H1 (cell line): ENCODE results near the gene GINS2.

Experiments used
- CHD1 ChIP-seq: IDR thresholded peaks from 2 replicates; pipeline ENCODE4 v1.6.1; 2012; ENCODE audit warnings: low read depth, low read length, improper control_type of control experiment
- CHD2 ChIP-seq: IDR thresholded peaks from 2 replicates; pipeline ENCODE4 v1.6.1; 2012; ENCODE audit warnings: low read length, improper control_type of control experiment
- EP300 ChIP-seq, 2 experiments: IDR thresholded peaks; 1 replicate in 1 of 2; 2 replicates in 1 of 2; pipeline ENCODE4 v1.6.1; 2011 to 2012; ENCODE audit warnings: low read depth in 2 of 2, low read length in 2 of 2, mild to moderate bottlenecking in 2 of 2, borderline replicate concordance in 1 of 2, inconsistent platforms in 1 of 2, moderate library complexity in 1 of 2
- EZH2 ChIP-seq: fragments of 200-600 bp; sonication (generic); IDR thresholded peaks from 2 replicates; pipeline ENCODE4 v1.7.1; 2012; ENCODE audit warnings: low read depth, mild to moderate bottlenecking, moderate library complexity, low read length, inconsistent platforms; ENCODE audit not compliant: severe bottlenecking
- JUN ChIP-seq: IDR thresholded peaks from 2 replicates; pipeline ENCODE4 v1.6.1; 2011; ENCODE audit warnings: low read depth, mild to moderate bottlenecking, improper control_type of control experiment, low read length
- MAFK ChIP-seq: IDR thresholded peaks from 2 replicates; pipeline ENCODE4 v1.6.1; 2012; ENCODE audit warnings: low read depth, mild to moderate bottlenecking, improper control_type of control experiment, low read length
- POLR2A ChIP-seq, 2 experiments: IDR thresholded peaks; 1 replicate in 1 of 2; 2 replicates in 1 of 2; pipeline ENCODE4 v1.6.1; 2011; ENCODE audit warnings: low read depth in 2 of 2, low read length in 2 of 2, mild to moderate bottlenecking in 2 of 2; ENCODE audit errors: control extremely low read depth in 1 of 2
- SP2 ChIP-seq: IDR thresholded peaks from 2 replicates; pipeline ENCODE4 v1.6.1; 2012; ENCODE audit warnings: mild to moderate bottlenecking, low read length, inconsistent platforms
- TAF1 ChIP-seq: IDR thresholded peaks from 2 replicates; pipeline ENCODE4 v1.6.1; 2011; ENCODE audit warnings: mild to moderate bottlenecking, low read depth, low read length
- TF ChIP-seq, protein P1 (sequence below), 3 experiments: IDR thresholded peaks; 1 replicate in 2 of 3; 2 replicates in 1 of 3; pipeline versions ENCODE4 v1.5.1 to v1.6.1; 2011; ENCODE audit warnings: low read length in 3 of 3, mild to moderate bottlenecking in 3 of 3, inconsistent platforms in 2 of 3, low read depth in 1 of 3, moderate library complexity in 1 of 3; ENCODE audit not compliant: insufficient read depth in 1 of 3; ENCODE audit errors: control extremely low read depth in 1 of 3

DNA sequence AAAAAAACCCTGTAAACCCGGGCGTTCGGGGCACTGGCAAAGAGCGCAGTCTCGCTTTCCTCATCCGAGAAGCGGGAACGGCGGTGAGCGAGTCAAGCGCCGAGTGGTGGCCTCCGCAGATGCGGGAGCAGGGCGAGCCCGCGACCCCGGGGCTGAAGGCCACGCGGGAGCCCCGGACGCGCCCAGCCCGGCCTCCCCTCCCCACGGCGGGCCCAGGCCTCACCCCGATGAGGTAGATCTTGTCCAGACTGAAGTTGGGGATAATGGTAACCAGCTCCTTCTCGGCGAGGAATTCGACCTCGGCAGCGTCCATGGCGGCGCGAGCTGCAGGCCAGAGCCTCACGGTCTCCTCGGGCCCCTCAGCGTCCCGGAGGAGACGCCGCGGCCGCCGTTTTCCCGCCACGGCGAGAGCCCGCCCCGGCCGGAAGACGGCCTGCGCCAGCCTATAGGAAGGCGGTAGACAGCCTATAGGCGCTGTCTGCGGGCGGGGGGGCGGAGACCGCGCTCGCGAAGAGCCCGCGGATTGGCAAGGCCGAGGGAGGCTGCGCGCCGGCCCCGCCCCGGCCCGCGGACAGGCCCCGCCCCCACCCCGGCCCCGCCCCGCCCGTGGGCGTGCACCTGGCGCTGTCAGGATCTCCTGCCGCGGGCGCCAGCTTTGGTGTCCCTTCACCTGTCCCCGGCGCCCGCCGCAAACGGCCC lies at the start of gene GINS2:
- TF ChIP-seq SP2, result peak; percentile 16; the same call in 1 of the 2 replicates
- TF ChIP-seq, protein P1, sequence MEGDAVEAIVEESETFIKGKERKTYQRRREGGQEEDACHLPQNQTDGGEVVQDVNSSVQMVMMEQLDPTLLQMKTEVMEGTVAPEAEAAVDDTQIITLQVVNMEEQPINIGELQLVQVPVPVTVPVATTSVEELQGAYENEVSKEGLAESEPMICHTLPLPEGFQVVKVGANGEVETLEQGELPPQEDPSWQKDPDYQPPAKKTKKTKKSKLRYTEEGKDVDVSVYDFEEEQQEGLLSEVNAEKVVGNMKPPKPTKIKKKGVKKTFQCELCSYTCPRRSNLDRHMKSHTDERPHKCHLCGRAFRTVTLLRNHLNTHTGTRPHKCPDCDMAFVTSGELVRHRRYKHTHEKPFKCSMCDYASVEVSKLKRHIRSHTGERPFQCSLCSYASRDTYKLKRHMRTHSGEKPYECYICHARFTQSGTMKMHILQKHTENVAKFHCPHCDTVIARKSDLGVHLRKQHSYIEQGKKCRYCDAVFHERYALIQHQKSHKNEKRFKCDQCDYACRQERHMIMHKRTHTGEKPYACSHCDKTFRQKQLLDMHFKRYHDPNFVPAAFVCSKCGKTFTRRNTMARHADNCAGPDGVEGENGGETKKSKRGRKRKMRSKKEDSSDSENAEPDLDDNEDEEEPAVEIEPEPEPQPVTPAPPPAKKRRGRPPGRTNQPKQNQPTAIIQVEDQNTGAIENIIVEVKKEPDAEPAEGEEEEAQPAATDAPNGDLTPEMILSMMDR (IDR thresholded peaks at IDR 0.05; ENCODE audit: control extremely low read depth in 1 of 3, insufficient read depth in 1 of 3, low read depth in 1 of 3, low read length in 3 of 3), result no peak
- no peak for TF ChIP-seq CHD2
- no peak for TF ChIP-seq EP300 (IDR thresholded peaks at IDR 0.05; ENCODE audit: borderline replicate concordance in 1 of 2, low read depth in 2 of 2, low read length in 2 of 2)
- TF ChIP-seq EZH2, result no peak
- peak in 1 of 2 experiments; percentile 74; a peak in 2 of 3 replicates for TF ChIP-seq POLR2A (IDR thresholded peaks at IDR 0.05; ENCODE audit: control extremely low read depth in 1 of 2, low read depth in 2 of 2, low read length in 2 of 2)
- peak; percentile 57; the same call in 1 of the 2 replicates for TF ChIP-seq TAF1
- no peak for TF ChIP-seq CHD1
- TF ChIP-seq JUN, result no peak
- TF ChIP-seq MAFK, result no peak
